DND-41 (cell line): ENCODE results near the gene ZC3H12C.

ENCODE experiments used
- ATAC-seq: fragments of 200-7000 bp; cut with Tn5 transposase; 3 replicates; pipeline ENCODE4 v1.9.1; 2021; ENCODE audit warnings: low read depth; ENCODE audit not compliant: insufficient read depth
- DNase-seq: peaks from one replicate; pipeline ENCODE4 v3.0.0-alpha.2; 2020
- H2AFZ ChIP-seq: 2 replicates; pipeline ENCODE4 v1.6.0; 2012; ENCODE audit warnings: low read depth, low read length
- H3K27ac ChIP-seq: 2 replicates; pipeline ENCODE4 v1.5.1; 2012; ENCODE audit warnings: low read length, inconsistent platforms
- H3K27me3 ChIP-seq: fragments of 200-600 bp; sonication (generic); 2 replicates; pipeline ENCODE4 v1.6.0; 2012; ENCODE audit warnings: low read length, mild to moderate bottlenecking, inconsistent platforms; ENCODE audit not compliant: insufficient read depth, poor library complexity
- H3K36me3 ChIP-seq: 2 replicates; pipeline ENCODE4 v1.5.1; 2012; ENCODE audit warnings: low read length, inconsistent platforms; ENCODE audit not compliant: insufficient read depth
- H3K4me1 ChIP-seq: 2 replicates; pipeline ENCODE4 v1.5.1; 2012; ENCODE audit warnings: mild to moderate bottlenecking, low read length; ENCODE audit not compliant: insufficient read depth
- H3K4me2 ChIP-seq: 2 replicates; pipeline ENCODE4 v1.6.0; 2012; ENCODE audit warnings: mild to moderate bottlenecking, moderate library complexity, low read length, inconsistent platforms; ENCODE audit not compliant: insufficient read depth
- H3K4me3 ChIP-seq, 2 experiments: fragments of 200-600 bp in 1 of 2; shearing (Covaris generic) in 1 of 2; 2 replicates each; pipeline ENCODE4 v1.5.1; 2012 to 2016; ENCODE audit warnings: inconsistent platforms in 2 of 2, low read length in 2 of 2, mild to moderate bottlenecking in 2 of 2, low read depth in 1 of 2, moderate library complexity in 1 of 2
- H3K79me2 ChIP-seq: 2 replicates; pipeline ENCODE4 v1.6.0; 2012; ENCODE audit warnings: low read length, inconsistent platforms; ENCODE audit not compliant: insufficient read depth
- H3K9ac ChIP-seq: 2 replicates; pipeline ENCODE4 v1.6.0; 2012; ENCODE audit warnings: low read depth, mild to moderate bottlenecking, inconsistent platforms, low read length, moderate library complexity
- H3K9me3 ChIP-seq: 2 replicates; pipeline ENCODE4 v1.5.1; 2012; ENCODE audit warnings: low read length, moderate library complexity, mild to moderate bottlenecking, inconsistent platforms; ENCODE audit not compliant: insufficient read depth, severe bottlenecking
- H4K20me1 ChIP-seq: 2 replicates; pipeline ENCODE4 v1.6.0; 2012; ENCODE audit warnings: low read length; ENCODE audit not compliant: insufficient read depth
- CTCF ChIP-seq: IDR thresholded peaks from 2 replicates; pipeline ENCODE4 v1.5.1; 2012; ENCODE audit warnings: borderline replicate concordance, low read length, moderate library complexity, mild to moderate bottlenecking; ENCODE audit not compliant: poor library complexity, severe bottlenecking; ENCODE audit errors: extremely low read depth
- EZH2 ChIP-seq: IDR thresholded peaks from 3 replicates; pipeline ENCODE4 v1.6.1; 2012; ENCODE audit warnings: borderline replicate concordance, low read depth, mild to moderate bottlenecking, moderate library complexity, low read length, inconsistent platforms; ENCODE audit not compliant: severe bottlenecking

Gene ZC3H12C

GRCh38 chr11:110131386-110132123 is 38.4 kb downstream of the ZC3H12C start:
- H3K36me3 ChIP-seq = no peaks in the 10 kb centered on the region
- no peaks in the 10 kb centered on the region for H4K20me1 ChIP-seq
- no peaks in the 10 kb centered on the region for H3K4me1 ChIP-seq
- no peaks in the 10 kb centered on the region for H3K79me2 ChIP-seq
- H3K27me3 ChIP-seq = no peaks in the 10 kb centered on the region
- H3K4me3 ChIP-seq = no peak overlapping the region
- H3K9ac ChIP-seq = no peak overlapping the region
- TF ChIP-seq CTCF (no peak), EZH2 (no peak)
- no peak for DNase-seq
- no peak for ATAC-seq
- no peak overlapping the region for H2AFZ ChIP-seq
- H3K9me3 ChIP-seq = no peaks in the 10 kb centered on the region
- no peak overlapping the region for H3K4me2 ChIP-seq
- H3K27ac ChIP-seq = no peak overlapping the region

DNA sequence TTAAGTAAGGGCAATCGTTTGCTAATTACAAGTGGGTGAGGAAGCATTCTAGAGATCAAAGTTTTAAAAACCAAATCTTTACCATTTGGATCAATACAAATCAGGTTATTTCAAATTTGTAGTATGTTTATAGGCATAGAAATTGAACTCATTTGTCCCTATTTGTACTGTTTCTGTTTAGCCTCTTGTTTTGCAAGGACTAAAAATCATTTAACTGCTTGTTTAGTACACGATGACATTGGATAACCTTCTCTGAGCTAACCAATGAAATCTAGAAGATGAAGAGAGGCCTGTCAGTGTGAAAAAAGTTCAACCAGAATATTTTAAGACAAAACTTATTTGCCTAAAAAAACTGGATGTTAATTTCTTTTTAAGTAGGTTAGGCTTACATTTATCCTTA is 40.0 kb downstream of the ZC3H12C start:
- Histone ChIP-seq H3K4me3 (no peak overlapping the region), H3K79me2 (no peaks in the 10 kb centered on the region)

GRCh38 chr11:110134110-110134509 is 40.9 kb downstream of the ZC3H12C start:
- Histone ChIP-seq H3K4me2 (no peak overlapping the region), H2AFZ (no peak overlapping the region), H3K36me3 (no peaks in the 10 kb centered on the region), H3K9ac (no peak overlapping the region), H3K79me2 (no peaks in the 10 kb centered on the region), H3K4me1 (no peaks in the 10 kb centered on the region), H3K9me3 (no peaks in the 10 kb centered on the region), H3K27me3 (no peaks in the 10 kb centered on the region), H3K4me3 (no peak overlapping the region), H4K20me1 (no peaks in the 10 kb centered on the region), H3K27ac (no peak overlapping the region)
- ATAC-seq (no peak), DNase-seq (no peak)
- TF ChIP-seq EZH2 (no peak), CTCF (no peak)

More for the DNA sequence above, 40.0 kb downstream of the ZC3H12C start:
- no peaks in the 10 kb centered on the region for H4K20me1 ChIP-seq
- H3K27ac ChIP-seq = no peak overlapping the region
- no peak for TF ChIP-seq CTCF
- no peak for TF ChIP-seq EZH2
- no peaks in the 10 kb centered on the region for H3K36me3 ChIP-seq
- H3K9me3 ChIP-seq = no peaks in the 10 kb centered on the region
- no peak overlapping the region for H3K4me2 ChIP-seq
- H3K27me3 ChIP-seq = no peaks in the 10 kb centered on the region
- no peak overlapping the region for H3K9ac ChIP-seq
- no peaks in the 10 kb centered on the region for H3K4me1 ChIP-seq
- no peak for ATAC-seq
- no peak overlapping the region for H2AFZ ChIP-seq
- no peak for DNase-seq
